Caki2 (cell line): ENCODE measurements around the gene GRHL1. TPM values are rescaled to one million over a fixed set of nuclear protein-coding genes. Genes with fewer than 3 reads are reported as not detected.

ENCODE experiments used
- DNase-seq: peaks from one replicate; pipeline ENCODE4 v3.0.0-alpha.2; 2015; ENCODE audit warnings: low read depth
- in situ Hi-C: cut with HindIII; loops from 2 replicates; pipeline ENCODE4 v1.10.0; 2016; ENCODE audit warnings: low sequenced_read_pairs, low pct_unique_long_range_greater_than_20kb, mixed read lengths
- total RNA-seq: library from RNA; depleted of rRNA; stranded (reverse); fragments of >200 nt; shearing (Covaris generic); gene quantifications from 2 replicates; pipeline ENCODE4 v1.2.3, GENCODE V29; 2014; ENCODE audit warnings: low replicate concordance

Gene GRHL1
- total RNA-seq, 1 experiment from 2014 or later, result 9.1 TPM

DNA sequence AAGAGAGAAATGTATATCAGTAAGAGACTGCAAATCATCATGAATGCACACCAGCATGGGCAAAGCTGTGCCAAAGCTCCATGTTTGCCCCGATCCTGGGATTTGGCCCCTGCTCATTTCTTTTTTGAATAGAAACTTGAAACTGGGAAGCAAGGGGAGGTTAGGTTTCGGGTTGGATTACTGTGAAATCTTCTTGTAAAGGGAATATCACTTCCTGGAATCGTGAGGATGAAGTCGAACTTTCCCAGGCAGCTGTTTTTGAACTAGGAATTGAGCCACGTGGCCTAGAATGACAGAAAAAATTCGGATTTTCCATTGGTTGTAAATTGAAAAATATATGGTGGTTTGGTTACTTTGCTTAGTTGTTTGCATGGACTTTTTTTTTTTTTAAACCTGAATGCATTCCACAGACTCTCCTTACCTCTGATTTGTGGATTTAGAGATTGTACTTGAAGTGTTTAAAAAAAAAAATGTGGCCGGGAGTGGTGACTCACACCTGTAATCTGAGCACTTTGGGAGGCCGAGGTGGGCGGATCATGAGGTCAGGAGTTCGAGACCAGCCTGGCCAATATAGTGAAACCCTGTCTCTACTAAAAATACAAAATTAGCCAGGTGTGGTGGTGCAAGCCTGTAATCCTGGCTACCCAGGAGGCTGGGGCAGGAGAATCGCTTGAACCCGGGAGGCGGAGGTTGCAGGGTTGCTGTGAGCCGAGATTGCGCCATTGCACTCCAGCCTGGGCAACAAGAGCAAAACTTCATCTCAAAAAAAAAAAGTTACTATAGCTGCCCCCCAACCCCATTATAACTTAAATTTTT is 32.1 kb downstream of the GRHL1 start:
- in situ Hi-C loops, result no loop called here
- DNase-seq, result peak; percentile 16

DNA sequence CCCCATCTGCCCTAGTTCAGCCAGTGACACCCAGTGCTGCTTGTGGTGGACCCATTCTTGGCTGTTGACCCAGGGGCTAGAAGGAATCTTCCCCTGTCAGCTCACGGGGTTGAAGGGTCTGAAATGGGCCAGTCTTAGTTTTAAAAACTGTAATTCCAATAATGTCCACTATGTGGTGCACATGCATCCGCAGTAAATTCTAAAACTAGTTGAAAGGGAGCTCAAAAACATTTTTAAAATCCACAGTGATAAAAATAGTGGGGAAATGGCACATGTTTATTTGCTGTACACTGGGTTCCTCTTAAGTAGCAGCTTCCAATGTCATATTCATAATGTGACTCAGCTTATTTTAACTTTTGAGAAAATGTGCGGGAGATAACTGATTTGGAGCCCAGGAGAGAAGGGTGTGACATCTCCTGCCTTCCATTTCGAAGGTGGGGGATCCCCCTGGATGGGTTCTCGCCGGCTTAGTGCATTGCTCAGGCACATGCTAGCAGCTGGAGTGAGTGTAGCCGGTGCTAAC is 32.8 kb downstream of the GRHL1 start:
- in situ Hi-C loops, result no loop called here
- peak; percentile 44 for DNase-seq

DNA sequence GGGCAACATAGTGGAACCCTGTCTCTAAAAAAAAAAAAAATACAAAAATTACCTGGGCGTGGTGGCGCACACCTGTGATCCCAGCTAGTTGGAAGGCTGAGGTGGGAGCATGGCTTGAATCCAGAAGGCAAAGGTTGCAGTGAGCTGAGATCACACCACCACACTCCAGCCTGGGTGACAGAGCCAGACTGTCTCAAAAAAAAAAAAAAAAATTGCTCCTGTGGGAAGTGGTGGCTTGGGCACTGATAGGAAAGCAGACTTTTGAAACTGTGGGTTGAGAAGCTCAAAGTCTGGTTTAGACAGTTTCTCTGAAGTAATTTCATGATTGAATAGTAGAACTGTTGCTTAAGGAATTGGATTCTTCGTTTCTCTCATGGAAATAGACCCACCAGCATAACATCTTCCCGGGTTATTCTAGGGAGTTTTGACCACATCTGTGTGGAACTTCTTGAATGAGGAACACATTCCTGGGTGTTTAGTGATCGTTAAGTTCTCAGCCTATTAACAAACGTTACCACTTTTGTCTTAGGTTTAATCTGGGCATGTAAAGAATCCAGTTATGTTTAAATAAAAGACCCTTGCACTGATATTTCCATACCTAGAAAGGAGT is 33.5 kb downstream of the GRHL1 start:
- in situ Hi-C loops, result no loop called here
- DNase-seq, result no peak

DNA sequence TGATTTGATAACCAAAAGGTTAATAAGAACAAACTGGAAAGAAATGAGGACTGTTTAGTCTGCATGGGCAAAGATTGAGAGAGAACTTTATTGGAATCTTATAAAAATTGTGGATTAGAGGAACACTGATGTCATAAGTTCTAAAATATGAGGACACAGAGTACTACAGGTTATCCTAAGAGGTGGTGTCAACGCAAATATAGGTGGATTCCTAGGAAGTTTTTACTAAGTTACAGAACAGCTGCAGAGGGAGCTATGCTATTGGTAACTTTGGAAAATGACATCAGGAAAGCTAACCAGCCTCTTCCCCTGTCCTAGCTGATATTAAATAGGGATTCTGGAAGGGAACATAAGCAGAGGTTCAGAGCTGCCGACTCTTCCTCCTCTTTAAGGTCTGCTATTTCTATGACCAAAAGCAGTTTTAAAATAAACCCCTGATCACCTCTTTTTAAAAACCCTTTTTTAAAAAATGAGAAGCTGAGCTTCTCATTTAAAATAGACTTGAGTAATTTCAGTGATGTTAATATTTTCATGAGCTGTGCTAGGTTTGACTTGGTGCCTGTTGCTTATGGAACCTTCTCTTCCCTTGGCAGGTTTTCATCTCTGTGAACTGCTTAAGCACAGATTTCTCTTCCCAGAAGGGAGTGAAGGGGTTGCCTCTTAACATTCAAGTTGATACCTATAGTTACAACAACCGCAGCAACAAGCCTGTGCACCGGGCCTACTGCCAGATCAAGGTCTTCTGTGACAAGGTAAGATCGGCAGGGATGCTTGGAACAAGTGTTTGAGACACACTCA is 34.2 kb downstream of the GRHL1 start:
- DNase-seq, result no peak
- in situ Hi-C loops, result no loop called here

DNA sequence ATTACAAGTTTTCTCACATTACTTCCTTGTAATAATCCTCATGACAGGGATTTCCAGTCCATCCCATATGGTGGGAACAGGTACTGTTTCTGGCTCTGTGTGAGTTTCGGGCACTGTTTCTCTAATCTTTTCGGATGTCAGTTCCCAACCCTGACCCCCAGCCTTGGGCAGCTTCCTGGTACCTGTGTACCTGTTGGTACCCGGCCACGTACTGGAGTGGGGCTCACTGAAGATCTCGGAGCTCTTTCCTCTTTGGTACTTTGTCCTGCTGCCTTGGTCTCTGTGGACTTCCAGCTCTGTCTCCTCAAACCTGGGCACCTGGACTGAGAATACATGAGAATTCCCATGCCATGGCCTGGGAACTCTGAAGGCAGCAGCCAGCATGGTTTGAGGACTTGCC is 36.8 kb downstream of the GRHL1 start:
- in situ Hi-C loops, result no loop called here
- DNase-seq, result no peak

DNA sequence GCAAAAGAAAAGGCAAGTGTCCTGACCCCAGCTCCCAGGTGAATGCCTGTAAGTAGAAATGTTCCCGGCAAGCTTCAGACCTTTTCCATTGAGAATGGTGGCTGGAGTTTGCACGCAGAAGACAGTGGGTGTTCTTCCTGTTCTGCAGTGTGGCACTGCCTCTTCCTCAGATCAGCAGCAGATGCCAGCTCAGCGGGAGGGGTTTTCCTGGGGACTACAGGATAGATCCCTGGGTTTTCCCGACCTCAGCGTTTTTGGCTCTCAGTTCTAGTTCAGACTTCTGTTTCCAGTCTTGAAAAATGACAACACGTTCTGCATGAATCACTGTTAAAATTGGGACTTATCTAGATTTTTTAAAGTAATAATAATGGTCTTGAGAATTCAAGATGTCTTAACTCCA is 39.2 kb downstream of the GRHL1 start:
- no peak for DNase-seq
- in situ Hi-C loops, result no loop called here

DNA sequence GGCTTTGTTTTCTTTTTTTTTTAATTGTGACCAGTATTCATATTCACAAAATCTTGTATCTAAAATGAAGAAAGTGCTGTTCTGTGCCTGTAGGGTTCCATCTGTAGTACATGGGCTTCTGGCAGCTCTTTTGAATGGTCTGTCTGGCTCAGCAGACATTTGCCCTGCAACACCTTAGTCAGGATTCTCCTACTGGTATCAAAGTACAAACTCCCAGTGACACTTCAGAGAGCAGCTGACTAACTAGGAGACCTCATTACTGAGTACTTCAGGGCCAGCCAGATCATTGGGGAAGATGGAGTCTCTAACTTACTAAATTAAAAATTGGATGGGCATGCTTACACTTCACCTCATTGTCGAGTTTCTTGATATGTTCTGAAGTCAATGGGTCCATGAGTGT is 39.7 kb downstream of the GRHL1 start:
- in situ Hi-C loops, result no loop called here
- no peak for DNase-seq

DNA sequence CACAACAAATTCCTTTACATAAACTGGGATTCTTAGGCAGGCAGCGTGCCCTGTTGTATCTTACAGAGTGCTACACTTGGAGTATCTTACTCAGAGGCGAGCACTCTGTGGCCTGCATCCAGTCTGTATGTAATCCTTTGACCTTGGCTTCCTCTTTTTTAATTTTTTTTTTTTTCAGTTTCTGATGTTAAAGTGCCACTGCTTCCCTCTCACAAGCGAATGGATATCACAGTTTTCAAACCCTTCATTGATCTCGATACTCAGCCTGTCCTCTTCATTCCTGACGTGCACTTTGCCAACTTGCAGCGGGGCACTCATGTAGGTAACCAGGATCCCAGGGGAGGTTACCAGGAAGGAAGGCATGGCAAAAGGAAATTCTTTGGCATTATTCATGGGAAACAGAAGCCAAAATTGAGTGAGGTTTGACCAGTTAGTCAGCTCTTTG is 40.4 kb downstream of the GRHL1 start:
- DNase-seq, result no peak
- in situ Hi-C loops, result no loop called here

DNA sequence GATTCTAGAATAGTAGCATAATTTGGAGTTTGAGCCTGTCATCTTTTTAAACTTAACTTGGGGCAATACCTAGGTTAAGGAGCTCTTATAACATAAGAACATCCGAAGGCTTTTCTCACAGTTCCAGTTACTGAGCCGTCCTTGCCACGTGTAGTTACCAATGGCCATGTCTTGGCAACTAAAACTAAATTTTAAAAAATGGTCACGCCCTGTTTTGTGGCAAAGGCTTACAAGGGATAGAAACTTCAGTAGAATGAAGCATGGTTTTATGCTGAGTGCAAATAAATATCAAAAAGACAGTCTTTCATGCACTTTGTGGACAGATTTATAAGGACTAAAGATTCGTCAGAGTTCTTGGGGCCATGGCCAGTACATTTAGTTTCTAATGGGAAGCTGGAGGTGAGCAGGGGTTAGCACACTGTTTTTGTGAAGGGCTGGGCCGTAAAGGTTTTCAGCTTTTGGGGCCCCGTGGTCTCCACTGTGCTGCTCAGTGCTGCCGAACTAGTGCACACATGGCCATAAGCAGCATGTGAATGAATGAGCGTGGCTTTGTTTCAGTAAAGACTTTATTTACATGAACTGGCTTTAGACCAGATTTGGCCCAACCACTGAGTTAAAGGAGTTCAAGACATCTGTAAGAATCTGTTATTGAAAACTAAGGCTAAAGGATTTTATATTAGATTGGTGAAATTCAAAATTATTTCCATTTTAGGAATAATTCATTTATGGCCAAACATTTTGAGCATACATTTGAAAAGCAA is 41.1 kb downstream of the GRHL1 start:
- in situ Hi-C loops, result no loop called here
- no peak for DNase-seq

DNA sequence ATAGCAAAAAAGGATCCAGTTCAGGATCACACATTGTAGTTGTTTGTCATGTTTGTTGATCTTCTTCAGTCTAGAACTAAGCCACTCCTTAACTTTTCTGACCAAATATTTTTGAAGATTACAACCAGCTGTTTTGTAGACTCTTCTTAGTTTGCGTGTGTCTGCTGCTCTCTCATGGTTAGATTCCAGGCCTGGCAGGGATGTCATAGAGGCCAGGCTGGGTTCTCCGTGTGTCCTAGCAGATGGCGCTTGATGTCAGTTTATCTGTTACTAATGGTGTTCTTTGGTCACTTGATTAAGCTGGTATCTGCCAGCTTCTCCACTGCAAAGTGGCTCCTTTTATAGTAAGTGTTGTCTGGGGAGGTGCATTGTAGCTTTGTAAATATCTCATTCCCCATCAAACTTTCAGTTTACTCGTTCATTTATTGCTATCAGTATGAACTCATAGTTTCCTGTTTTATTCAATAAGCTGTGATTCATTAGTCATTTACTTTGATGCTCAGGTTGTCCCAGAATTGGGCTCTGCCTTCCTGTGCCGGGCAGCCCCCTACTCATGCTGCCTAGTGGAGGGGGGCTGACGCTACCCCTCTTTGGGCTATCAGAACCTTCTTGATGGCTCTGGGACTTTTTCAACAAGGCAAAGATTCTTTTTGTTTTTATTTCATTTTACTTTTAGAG is 42.1 kb downstream of the GRHL1 start:
- in situ Hi-C loops, result no loop called here
- no peak for DNase-seq

DNA sequence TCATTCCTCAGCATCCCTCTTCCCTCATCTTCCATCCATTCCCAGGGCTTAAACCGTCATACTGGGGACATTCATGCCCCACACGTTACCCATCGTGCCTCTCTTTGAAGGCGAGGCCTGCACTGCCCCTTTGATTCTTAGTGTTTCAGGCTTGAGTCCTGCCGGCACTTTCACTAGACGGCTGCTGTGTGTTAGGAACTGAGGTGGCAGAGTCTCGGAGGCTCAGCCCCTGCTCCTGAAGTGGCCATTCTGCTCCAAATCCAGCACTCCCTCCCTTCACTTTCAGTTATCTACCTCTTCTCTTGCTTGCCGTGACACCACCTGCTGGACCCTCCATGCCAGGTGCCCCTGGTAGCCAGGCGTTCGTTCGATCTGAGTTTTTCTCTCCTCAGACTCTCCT is 43.0 kb downstream of the GRHL1 start:
- DNase-seq, result no peak
- in situ Hi-C loops, result no loop called here

DNA sequence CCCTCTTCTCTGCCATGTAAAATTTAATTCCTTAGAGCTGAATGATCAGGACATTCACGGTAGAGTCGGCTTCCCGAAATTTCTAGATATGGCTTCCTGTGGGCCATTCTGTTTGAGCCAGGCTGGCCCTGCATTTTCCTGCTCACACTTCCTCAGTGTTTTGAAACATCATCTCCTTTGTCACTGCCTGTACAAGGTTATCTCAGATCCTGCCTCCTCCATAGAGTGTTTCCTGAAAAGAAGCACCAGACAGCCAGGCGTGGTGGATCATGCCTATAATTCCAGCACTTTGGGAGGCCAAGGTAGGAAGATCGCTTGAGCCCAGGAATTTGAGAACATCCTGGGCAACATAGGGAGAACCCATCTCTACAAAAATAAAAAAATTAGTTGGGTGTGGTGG is 43.6 kb downstream of the GRHL1 start:
- DNase-seq, result no peak
- in situ Hi-C loops, result no loop called here

DNA sequence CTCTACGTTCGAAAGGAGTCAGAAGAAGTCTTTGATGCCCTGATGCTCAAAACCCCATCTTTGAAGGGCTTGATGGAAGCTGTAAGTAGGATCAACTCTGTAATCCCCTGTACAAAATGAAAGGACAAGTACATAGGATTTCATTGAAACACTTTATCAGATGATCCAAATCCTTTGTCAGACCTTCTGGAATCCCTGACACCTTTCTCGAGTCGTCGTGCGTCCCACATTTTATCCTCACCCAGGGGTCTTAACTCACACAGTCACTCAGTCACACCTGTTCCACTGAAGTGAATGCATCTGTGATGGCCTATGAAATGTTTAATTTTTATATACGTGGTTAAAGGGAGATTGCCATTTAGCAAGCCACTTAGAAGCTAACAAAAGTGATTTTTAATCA is 44.8 kb downstream of the GRHL1 start:
- DNase-seq, result no peak
- in situ Hi-C loops, result no loop called here

DNA sequence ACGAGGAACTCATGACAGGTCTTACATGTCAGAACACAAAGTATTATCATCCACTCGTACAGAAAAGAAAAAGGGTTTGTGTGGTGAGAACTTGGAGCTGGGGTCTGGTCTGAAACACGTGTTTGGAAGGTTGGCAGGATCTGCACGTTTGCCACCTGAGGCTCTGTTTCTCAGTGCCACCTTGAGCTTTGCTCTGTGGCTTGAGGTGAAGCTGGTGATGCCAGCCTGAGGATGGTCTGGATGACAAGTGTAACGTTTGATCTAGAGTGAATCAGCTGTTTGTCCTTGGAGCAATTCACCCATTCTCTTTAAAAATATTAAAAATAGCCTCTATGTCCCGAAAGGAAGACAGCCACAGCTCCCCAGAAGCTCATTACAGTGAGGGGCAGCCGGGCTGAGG is 46.4 kb downstream of the GRHL1 start:
- no peak for DNase-seq
- in situ Hi-C loops, result no loop called here

DNA sequence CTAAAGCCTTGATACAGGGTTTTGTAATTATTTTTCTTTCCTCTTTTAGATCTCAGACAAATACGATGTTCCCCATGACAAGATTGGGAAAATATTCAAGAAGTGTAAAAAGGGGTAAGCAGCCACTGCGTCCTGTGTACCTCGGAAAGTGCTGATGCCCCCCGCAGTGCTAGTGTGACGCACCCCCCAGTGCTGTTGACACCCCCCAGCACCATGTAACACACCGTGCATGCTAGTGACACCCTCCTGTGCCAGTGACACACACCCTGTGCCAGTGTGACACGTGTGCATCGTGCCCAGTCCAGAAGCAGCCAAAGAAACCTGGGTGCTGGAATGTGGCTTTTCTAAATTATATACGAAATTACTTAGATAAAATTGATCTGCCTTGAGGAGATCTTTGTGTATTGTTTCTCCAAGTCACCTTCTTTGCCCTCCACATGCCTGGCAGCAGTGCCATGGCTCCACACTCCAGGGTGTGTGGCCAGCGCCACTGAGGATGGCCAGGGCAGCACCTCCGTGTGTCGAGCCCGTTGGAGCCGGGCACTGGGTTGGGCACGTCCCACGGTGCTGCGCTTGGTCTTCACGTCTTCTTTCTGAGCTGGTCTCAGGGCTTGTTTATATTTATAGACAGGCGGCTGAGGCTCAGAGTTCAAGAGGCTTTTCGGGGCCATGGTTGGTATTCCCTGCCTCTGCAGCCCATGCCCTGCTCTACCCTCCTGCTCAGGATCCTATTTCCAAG is 47.6 kb downstream of the GRHL1 start:
- no peak for DNase-seq
- in situ Hi-C loops, result no loop called here

DNA sequence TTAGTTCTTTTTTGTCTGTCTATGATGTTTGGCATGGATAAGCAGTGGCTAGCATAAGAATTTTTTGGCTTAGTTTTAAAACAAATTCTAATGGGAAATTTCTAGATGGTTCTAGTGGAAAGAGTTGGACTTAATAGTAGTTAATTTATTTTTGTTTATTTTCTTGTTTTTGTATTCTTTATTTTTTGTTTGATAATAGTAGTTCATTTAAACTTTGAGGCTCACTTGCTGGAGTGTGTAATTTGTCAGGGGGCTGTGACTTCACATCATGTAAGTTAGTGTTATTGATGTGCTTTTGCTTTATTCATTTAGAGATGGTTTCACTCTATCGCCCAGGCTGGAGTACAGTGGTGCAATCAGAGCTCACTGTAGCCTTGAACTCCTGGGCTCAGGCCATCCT is 48.2 kb downstream of the GRHL1 start:
- in situ Hi-C loops, result no loop called here
- DNase-seq, result no peak

DNA sequence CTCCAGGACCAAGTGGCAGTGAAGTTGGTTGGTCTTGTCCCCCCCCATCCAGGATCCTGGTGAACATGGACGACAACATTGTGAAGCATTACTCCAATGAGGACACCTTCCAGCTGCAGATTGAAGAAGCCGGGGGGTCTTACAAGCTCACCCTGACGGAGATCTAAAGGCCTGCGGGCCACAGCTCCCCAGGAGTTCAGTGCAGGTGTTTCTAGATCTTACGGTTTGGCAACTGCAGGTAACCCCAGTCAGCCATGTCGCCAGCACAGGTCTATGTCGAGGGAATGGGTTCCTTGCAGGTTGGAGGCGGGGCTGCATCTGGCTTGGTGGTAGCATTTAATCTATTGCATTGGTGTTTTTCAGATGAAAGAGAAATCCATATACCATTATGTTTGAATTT is 49.0 kb downstream of the GRHL1 start:
- in situ Hi-C loops, result no loop called here
- no peak for DNase-seq
